CD4-positive, alpha-beta memory T cell (primary cell): ENCODE data around the gene MCUB. TPM values are rescaled to one million over a fixed set of nuclear protein-coding genes. Genes with fewer than 3 reads are reported as not detected.

Experiments used
- CTCF ChIA-PET: fragments of 350-600 bp; sonication (Branson Sonifier 250); formaldehyde crosslinking; loops from one replicate; lab custom pipeline; 2021; ENCODE audit warnings: inconsistent platforms; ENCODE audit not compliant: partially characterized antibody; lab: Charles Lee
- POLR2A ChIA-PET: fragments of 350-600 bp; sonication (Branson Sonifier 250); formaldehyde crosslinking; loops from one replicate; lab custom pipeline; 2021; ENCODE audit not compliant: partially characterized antibody; lab: Charles Lee
- DNase-seq, 5 donors: peaks; one replicate each; pipeline versions ENCODE4 v3.0.0 to v3.0.0-alpha.2; 2020 to 2022; ENCODE audit warnings: mixed read lengths in 1 of 5
- H3K27ac ChIP-seq: one replicate; pipeline ENCODE4 v1.7.0; 2013; ENCODE audit warnings: low read depth, low read length
- H3K27me3 ChIP-seq: 2 replicates; pipeline ENCODE4 v1.7.0; 2013; ENCODE audit warnings: mild to moderate bottlenecking, low read length, moderate library complexity; ENCODE audit not compliant: insufficient read depth
- H3K36me3 ChIP-seq: 2 replicates; pipeline ENCODE4 v1.7.0; 2013; ENCODE audit warnings: mild to moderate bottlenecking, low read length, moderate library complexity; ENCODE audit not compliant: insufficient read depth
- H3K4me1 ChIP-seq: 2 replicates; pipeline ENCODE4 v1.7.0; 2013; ENCODE audit warnings: mild to moderate bottlenecking, low read length, moderate library complexity; ENCODE audit not compliant: insufficient read depth
- H3K4me3 ChIP-seq, 2 donors: one replicate each; pipeline ENCODE4 v1.7.0; 2013; ENCODE audit warnings: low read length in 2 of 2, mild to moderate bottlenecking in 1 of 2
- H3K9me3 ChIP-seq, 2 donors: one replicate each; pipeline ENCODE4 v1.7.0; 2013; ENCODE audit warnings: low read length in 2 of 2, control low read depth in 1 of 2; ENCODE audit not compliant: control insufficient read depth in 1 of 2
- H3K27ac Mint-ChIP-seq, 7 donors: one replicate each; pipeline ENCODE4 v1.8.0; 2020 to 2021; ENCODE audit warnings: mixed read lengths in 7 of 7, mild to moderate bottlenecking in 6 of 7, inconsistent platforms in 3 of 7, moderate library complexity in 3 of 7
- H3K27me3 Mint-ChIP-seq, 2 donors: one replicate each; pipeline ENCODE4 v1.8.0; 2020 to 2021; ENCODE audit warnings: mixed read lengths in 2 of 2
- H3K36me3 Mint-ChIP-seq, 2 donors: one replicate each; pipeline ENCODE4 v1.8.0; 2020 to 2021; ENCODE audit warnings: mixed read lengths in 2 of 2, inconsistent platforms in 1 of 2, mild to moderate bottlenecking in 1 of 2
- H3K4me1 Mint-ChIP-seq, 4 donors: one replicate each; pipeline ENCODE4 v1.8.0; 2020 to 2021; ENCODE audit warnings: mixed read lengths in 4 of 4, mild to moderate bottlenecking in 1 of 4
- H3K4me3 Mint-ChIP-seq, 8 donors: one replicate each; pipeline ENCODE4 v1.8.0; 2020 to 2021; ENCODE audit warnings: mixed read lengths in 8 of 8, mild to moderate bottlenecking in 7 of 8, moderate library complexity in 6 of 8, inconsistent platforms in 3 of 8
- H3K9me3 Mint-ChIP-seq, 8 donors: one replicate each; pipeline ENCODE4 v1.8.0; 2020 to 2021; ENCODE audit warnings: mixed read lengths in 8 of 8, mild to moderate bottlenecking in 5 of 8, inconsistent platforms in 3 of 8, moderate library complexity in 1 of 8
- intact Hi-C: fragments of 100-400 bp; cut with micrococcal nuclease; formaldehyde crosslinking; loops from one replicate; pipeline ENCODE4 v1.15.1; 2023
- polyA plus RNA-seq, 2 donors: library from polyadenylated mRNA; unstranded; fragments of 300-500 nt; fragmentation: Illumina TruSeq; gene quantifications; one replicate each; pipeline ENCODE4 v1.2.3, GENCODE V29; 2021
- total RNA-seq, 2 experiments: library from RNA; stranded (reverse); gene quantifications; one replicate each; pipeline ENCODE4 v1.2.3, GENCODE V29; 2021

The MCUB gene
- total and polyA plus RNA-seq, 4 experiments from 2014 or later = 142 to 299 (median 160) TPM

GRCh38 chr4:109631532-109632108, 71.6 kb downstream of the MCUB start:
- no peaks in the 10 kb centered on the region for H3K36me3 ChIP-seq
- intact Hi-C loops = no loop called here
- H3K27me3 ChIP-seq = no peaks in the 10 kb centered on the region
- peaks cover 30% of the 10 kb centered on the region for H3K4me1 ChIP-seq
- H3K4me3 ChIP-seq = no peak overlapping the region
- Mint-ChIP-seq H3K4me3 (peak overlapping the region in 5 of 8 donors; percentile 8 to 60 (median 33)), H3K9me3 (no peaks in the 10 kb centered on the region), H3K27ac (peak overlapping the region in 6 of 7 donors; percentile 39 to 94 (median 55)), H3K27me3 (no peaks in the 10 kb centered on the region), H3K36me3 (peaks cover 25 to 40% of the 10 kb centered on the region in 2 donors), H3K4me1 (peaks cover 40 to 75% (median 56%) of the 10 kb centered on the region in 4 donors)
- no peak for DNase-seq
- CTCF ChIA-PET = interaction anchor here (0.9 to 1.4 kb wide), 5 partner anchors 9 to 70 kb away, joined by 3 to 5 read pairs (median 4); no protein-coding TSS in a partner anchor
- no peaks in the 10 kb centered on the region for H3K9me3 ChIP-seq
- POLR2A ChIA-PET = interaction anchor here (0.9 to 2.0 kb wide), 3 partner anchors 17 to 72 kb away, joined by 3 to 6 read pairs (median 4); partner anchors contain the start of genes CASP6 and MCUB
- no peak overlapping the region for H3K27ac ChIP-seq

GRCh38 chr4:109640644-109641043, 80.6 kb downstream of the MCUB start:
- POLR2A ChIA-PET = interaction anchor here (0.9 kb wide), 1 partner anchor 11 kb away, joined by 3 read pairs; no protein-coding TSS in a partner anchor
- Mint-ChIP-seq H3K9me3 (peaks cover 0 to 9% (median 6%) of the 10 kb centered on the region in 8 donors), H3K4me3 (peak overlapping the region in 5 of 8 donors; percentile 2 to 63 (median 36)), H3K27me3 (no peaks in the 10 kb centered on the region), H3K4me1 (peaks cover 44 to 61% (median 54%) of the 10 kb centered on the region in 4 donors), H3K36me3 (peaks cover 31 to 41% of the 10 kb centered on the region in 2 donors), H3K27ac (peak overlapping the region in 6 of 7 donors; percentile 45 to 87 (median 82))
- CTCF ChIA-PET = interaction anchor here (1.0 kb wide), 1 partner anchor 9 kb away, joined by 4 read pairs; no protein-coding TSS in a partner anchor
- H3K36me3 ChIP-seq = no peaks in the 10 kb centered on the region
- intact Hi-C loops = no loop called here
- no peaks in the 10 kb centered on the region for H3K9me3 ChIP-seq
- H3K4me1 ChIP-seq = peaks cover 44% of the 10 kb centered on the region
- H3K27ac ChIP-seq = no peak overlapping the region
- H3K4me3 ChIP-seq = no peak overlapping the region
- H3K27me3 ChIP-seq = no peaks in the 10 kb centered on the region
- DNase-seq = no peak

DNA sequence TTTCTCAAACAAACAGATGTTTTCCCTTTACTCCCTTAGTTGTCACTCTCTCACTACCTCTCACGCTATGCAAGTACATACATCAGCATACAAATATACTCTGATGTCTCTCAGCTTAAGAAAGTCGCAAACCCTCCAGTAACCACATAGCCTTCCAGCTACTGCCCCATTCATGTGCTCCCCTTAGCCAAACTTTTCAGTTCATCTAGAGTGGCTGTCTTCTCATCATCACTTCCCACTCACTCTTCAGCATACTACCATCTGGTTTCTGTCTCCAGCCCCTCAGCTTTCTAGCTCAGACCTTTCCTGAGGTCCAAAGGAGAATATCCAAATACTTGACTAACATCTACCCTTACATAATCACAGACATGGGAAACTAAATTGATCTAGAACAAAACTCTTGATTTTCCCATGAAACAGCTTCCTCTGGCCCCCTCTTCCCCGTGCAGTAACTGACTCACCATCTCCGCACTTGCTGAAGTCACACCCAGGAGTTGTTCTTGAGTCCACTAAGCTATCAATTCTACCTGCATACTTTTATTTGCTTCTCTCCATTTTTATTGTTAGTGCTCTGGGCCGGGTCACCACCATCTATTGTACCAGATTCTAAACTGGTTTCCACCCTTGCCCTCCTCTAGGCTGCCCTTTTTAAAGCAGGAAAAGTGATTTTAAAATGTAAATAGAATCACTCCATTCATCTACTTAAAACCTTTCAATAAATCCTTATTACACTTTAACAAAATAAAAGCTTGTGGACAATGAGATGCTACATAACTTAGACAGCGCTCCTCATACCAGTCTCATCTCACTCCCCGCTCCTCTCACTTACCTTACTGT, 86.0 kb downstream of the MCUB start:
- H3K4me3 ChIP-seq = no peak overlapping the region
- ChIA-PET CTCF (interaction anchor here (0.7 to 1.6 kb wide), 5 partner anchors 13 to 181 kb away, joined by 3 to 6 read pairs (median 4); partner anchors contain the start of gene CASP6), POLR2A (interaction anchor here (0.6 to 5.1 kb wide), 7 partner anchors 16 to 212 kb away, joined by 3 to 122 read pairs (median 5); partner anchors contain the start of genes MCUB and SEC24B)
- peaks cover 17 to 48% (median 44%) of the 10 kb centered on the region in 4 donors for H3K4me1 Mint-ChIP-seq
- DNase-seq = no peak
- H3K27me3 ChIP-seq = no peaks in the 10 kb centered on the region
- H3K27me3 Mint-ChIP-seq = no peaks in the 10 kb centered on the region
- no peak overlapping the region for H3K4me3 Mint-ChIP-seq
- H3K36me3 ChIP-seq = no peaks in the 10 kb centered on the region
- intact Hi-C loops = no loop called here
- H3K9me3 ChIP-seq = no peaks in the 10 kb centered on the region
- peaks cover 0 to 2% (median 0%) of the 10 kb centered on the region in 8 donors for H3K9me3 Mint-ChIP-seq
- peak overlapping the region; percentile 27 for H3K27ac ChIP-seq
- H3K36me3 Mint-ChIP-seq = peaks cover 0 to 3% of the 10 kb centered on the region in 2 donors
- H3K27ac Mint-ChIP-seq = no peak overlapping the region
- H3K4me1 ChIP-seq = peaks cover 84% of the 10 kb centered on the region

GRCh38 chr4:109648266-109648996, 88.4 kb downstream of the MCUB start:
- peak; percentile 70 to 84 (median 81) for DNase-seq
- Histone ChIP-seq H3K27me3 (no peaks in the 10 kb centered on the region), H3K36me3 (no peaks in the 10 kb centered on the region), H3K27ac (peak overlapping the region; percentile 61), H3K9me3 (no peaks in the 10 kb centered on the region), H3K4me1 (peaks cover 82% of the 10 kb centered on the region), H3K4me3 (peak overlapping the region; percentile 12 to 25)
- H3K4me1 Mint-ChIP-seq = peaks cover 12 to 48% (median 41%) of the 10 kb centered on the region in 4 donors
- CTCF ChIA-PET = interaction anchor here (0.6 to 1.3 kb wide), 6 partner anchors 11 to 88 kb away, joined by 3 to 10 read pairs (median 4); partner anchors contain the start of genes CASP6 and MCUB
- H3K27ac Mint-ChIP-seq = peak overlapping the region in 6 of 7 donors; percentile 90 to 98 (median 94)
- POLR2A ChIA-PET = interaction anchor here (0.6 to 5.1 kb wide), 30 partner anchors 9 to 214 kb away, joined by 3 to 122 read pairs (median 4); partner anchors contain the start of genes CASP6, GAR1, MCUB and PLA2G12A
- no peaks in the 10 kb centered on the region for H3K27me3 Mint-ChIP-seq
- peaks cover 16 to 18% of the 10 kb centered on the region in 2 donors for H3K36me3 Mint-ChIP-seq
- H3K4me3 Mint-ChIP-seq = peak overlapping the region; percentile 59 to 86 (median 77)
- H3K9me3 Mint-ChIP-seq = peaks cover 0 to 12% (median 9%) of the 10 kb centered on the region in 8 donors
- intact Hi-C loops = loop anchor here (1.0 to 2.0 kb wide), 5 partner anchors 42 to 216 kb away; partner anchors contain the start of genes GAR1, MCUB and SEC24B

- Histone ChIP-seq H3K27me3 (no peaks in the 10 kb centered on the region), H3K4me3 (peak overlapping the region; percentile 1 to 4), H3K36me3 (no peaks in the 10 kb centered on the region), H3K27ac (peak overlapping the region; percentile 61), H3K4me1 (peaks cover 81% of the 10 kb centered on the region), H3K9me3 (no peaks in the 10 kb centered on the region)
- H3K4me3 Mint-ChIP-seq = peak overlapping the region; percentile 42 to 86 (median 78)
- H3K27ac Mint-ChIP-seq = peak overlapping the region in 6 of 7 donors; percentile 86 to 96 (median 92)
- CTCF ChIA-PET = interaction anchor here (0.9 to 1.3 kb wide), 4 partner anchors 10 to 77 kb away, joined by 3 to 10 read pairs (median 4); partner anchors contain the start of gene CASP6
- H3K36me3 Mint-ChIP-seq = peaks cover 20 to 21% of the 10 kb centered on the region in 2 donors
- peak in 4 of 5 donors; percentile 30 to 40 (median 34) for DNase-seq
- H3K27me3 Mint-ChIP-seq = no peaks in the 10 kb centered on the region
- H3K9me3 Mint-ChIP-seq = peaks cover 0 to 12% (median 9%) of the 10 kb centered on the region in 8 donors
- POLR2A ChIA-PET = interaction anchor here (0.8 to 5.1 kb wide), 31 partner anchors 8 to 215 kb away, joined by 3 to 122 read pairs (median 4); partner anchors contain the start of genes CASP6, GAR1, MCUB and PLA2G12A
- intact Hi-C loops = loop anchor here (1.0 to 2.0 kb wide), 5 partner anchors 42 to 216 kb away; partner anchors contain the start of genes GAR1, MCUB and SEC24B
- peaks cover 12 to 47% (median 41%) of the 10 kb centered on the region in 4 donors for H3K4me1 Mint-ChIP-seq
These were observed 89.0 kb downstream of the MCUB start for GRCh38 chr4:109648997-109649575.
